ENCODE results near the gene BACE1.

- TF ChIP-seq CTCF (IDR thresholded peaks at IDR 0.05) (no peak), POLR2A (IDR thresholded peaks at IDR 0.05) (no peak)
Measured at GRCh38 chr11:117302228-117302627, 13.8 kb downstream of the BACE1 start.
